ENCODE data around the gene RPL10. TPM values are rescaled to one million over a fixed set of nuclear protein-coding genes. Genes with fewer than 3 reads are reported as not detected.

RPL10 gene
- total and polyA plus RNA-seq, 9 of the 15 experiments (the other 6 are each of a cell fraction or from before 2014, with no cell fraction given): 3,774 to 7,600 (median 5,014) TPM

DNA sequence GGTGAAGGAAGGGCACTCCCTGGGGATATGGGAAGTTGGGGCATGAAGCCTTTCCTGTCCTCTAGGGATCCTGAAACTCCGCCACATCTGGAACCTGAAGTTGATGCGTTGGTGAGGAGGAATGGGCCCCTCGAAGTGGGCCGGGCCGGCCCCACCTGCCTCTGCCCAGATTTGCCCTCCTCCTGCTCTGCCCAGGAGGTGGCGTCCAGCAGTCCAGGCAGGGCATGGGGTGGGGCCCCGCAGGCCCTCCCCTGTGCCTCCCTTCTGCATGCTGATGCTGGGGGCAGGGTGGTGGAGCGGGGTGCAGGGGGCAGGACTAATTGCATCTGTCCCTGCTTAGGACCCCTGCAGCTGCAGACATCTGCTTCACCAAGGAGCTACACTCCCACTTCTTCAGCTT is 15.0 kb downstream of the RPL10 start:
- BruUV-seq (replicated peaks): no TSS peak
- in situ Hi-C loops (cut with MboI): no loop called here
- no peak overlapping the region for H3K4me3 ChIP-seq
- POLR2A ChIA-PET: interaction anchor here (0.6 to 1.4 kb wide), 2 partner anchors 15 to 25 kb away, joined by 3 read pairs; no protein-coding TSS in a partner anchor
- no peak overlapping the region for H3K27ac ChIP-seq (ENCODE audit: extremely low read depth, low read depth, low read length)
- intact Hi-C loops (cut with micrococcal nuclease): no loop called here
- CTCF ChIA-PET (ENCODE audit: low intra/inter-chr PET ratio): no interaction called here
- no peak overlapping the region for H2AFZ ChIP-seq (ENCODE audit: low read depth, low read length)
- H3K9me3 ChIP-seq (replicated peaks; ENCODE audit: control insufficient read depth, insufficient read depth, low read depth, low read length): no peaks in the 10 kb centered on the region
- H3K9me1 ChIP-seq (ENCODE audit: control insufficient read depth, insufficient read depth, low read length): no peaks in the 10 kb centered on the region
- H3K79me2 ChIP-seq (ENCODE audit: control insufficient read depth, insufficient read depth, low read length): peaks cover 25% of the 10 kb centered on the region
- H3K36me3 ChIP-seq (ENCODE audit: control insufficient read depth, insufficient read depth, low read length): peaks cover 7% of the 10 kb centered on the region; the same call in 1 of the 3 replicates
- peaks cover 12 to 46% of the 10 kb centered on the region in 2 experiments; a peak in 4 of 5 replicates for H3K4me1 ChIP-seq (replicated peaks in 1 of 2; ENCODE audit: control insufficient read depth in 2 of 2, insufficient read depth in 2 of 2, low read length in 2 of 2)
- no peak for DNase-seq (ENCODE audit: extremely low read depth in 1 of 4, low spot score in 3 of 4)
- no peak for ATAC-seq
- no peaks in the 10 kb centered on the region for H4K20me1 ChIP-seq (replicated peaks; ENCODE audit: control insufficient read depth, insufficient read depth, low read length)
- no peak for FAIRE-seq
- 89% methylated on average over 5 of the region's 8 CpGs for WGBS (ENCODE audit: insufficient coverage, low coverage, missing lambda C conversion rate)
- peak overlapping the region in 1 of 2 experiments; percentile 45; a peak in 1 of 4 replicates for H3K9ac ChIP-seq (ENCODE audit: insufficient read depth in 1 of 2, low read depth in 2 of 2, low read length in 2 of 2)
- TF ChIP-seq ETV5 (CRISPR knock-in tag; IDR thresholded peaks at IDR 0.05; ENCODE audit: low read depth) (no peak), HDAC1 (IDR thresholded peaks at IDR 0.05) (no peak)
- H3K27me3 ChIP-seq (ENCODE audit: control insufficient read depth in 2 of 2, insufficient read depth in 2 of 2, low read length in 2 of 2): no peaks in the 10 kb centered on the region
- no peak overlapping the region for H3K4me2 ChIP-seq (ENCODE audit: insufficient read depth, low read length)

DNA sequence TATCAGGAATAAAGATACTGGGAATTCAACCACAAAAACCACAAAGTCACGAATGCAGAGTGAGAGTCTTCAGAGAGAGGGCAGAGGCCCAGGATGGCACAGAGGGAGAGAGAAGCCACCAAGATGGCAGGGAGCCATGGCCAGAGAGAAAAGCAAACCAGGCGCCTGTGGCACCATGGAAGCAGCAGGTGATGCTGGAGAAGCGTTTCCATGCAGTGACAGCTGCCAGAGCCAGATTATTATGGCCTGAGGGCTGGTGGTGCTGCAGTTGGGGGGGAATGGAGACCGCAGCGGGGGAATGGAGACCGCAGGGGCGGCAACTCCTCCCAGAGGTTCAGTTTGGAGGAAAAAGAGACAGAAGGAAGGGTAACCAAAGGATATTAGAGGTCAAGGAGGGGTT is 19.0 kb downstream of the RPL10 start:
- Histone ChIP-seq H3K4me2 (ENCODE audit: insufficient read depth, low read length) (no peak overlapping the region), H4K20me1 (replicated peaks; ENCODE audit: control insufficient read depth, insufficient read depth, low read length) (no peaks in the 10 kb centered on the region), H3K36me3 (ENCODE audit: control insufficient read depth, insufficient read depth, low read length) (peaks cover 7% of the 10 kb centered on the region; the same call in 1 of the 3 replicates), H2AFZ (ENCODE audit: low read depth, low read length) (no peak overlapping the region), H3K27me3 (ENCODE audit: control insufficient read depth in 2 of 2, insufficient read depth in 2 of 2, low read length in 2 of 2) (no peaks in the 10 kb centered on the region), H3K27ac (ENCODE audit: extremely low read depth, low read depth, low read length) (no peak overlapping the region), H3K4me3 (no peak overlapping the region), H3K79me2 (ENCODE audit: control insufficient read depth, insufficient read depth, low read length) (peaks cover 3% of the 10 kb centered on the region; the same call in 1 of the 3 replicates), H3K9me3 (replicated peaks; ENCODE audit: control insufficient read depth, insufficient read depth, low read depth, low read length) (no peaks in the 10 kb centered on the region), H3K4me1 (replicated peaks in 1 of 2; ENCODE audit: control insufficient read depth in 2 of 2, insufficient read depth in 2 of 2, low read length in 2 of 2) (peaks cover 3 to 31% of the 10 kb centered on the region in 2 experiments; a peak in 4 of 5 replicates), H3K9me1 (ENCODE audit: control insufficient read depth, insufficient read depth, low read length) (no peaks in the 10 kb centered on the region), H3K9ac (ENCODE audit: insufficient read depth in 1 of 2, low read depth in 2 of 2, low read length in 2 of 2) (peak overlapping the region in 1 of 2 experiments; percentile 64; a peak in 1 of 4 replicates)
- ATAC-seq (peak; percentile 16; the same call in 2 of the 3 replicates), FAIRE-seq (no peak), DNase-seq (ENCODE audit: extremely low read depth in 1 of 4, low spot score in 3 of 4) (no peak)
- WGBS (ENCODE audit: insufficient coverage, low coverage, missing lambda C conversion rate): 23% methylated on average over 7 of the region's 7 CpGs
- intact Hi-C loops (cut with micrococcal nuclease) (no loop called here), in situ Hi-C loops (cut with MboI) (no loop called here)
- TF ChIP-seq RBFOX2 (IDR thresholded peaks at IDR 0.05; ENCODE audit: low read depth, low read length) (0 out of 2 replicates have a peak, but pooled peaks have one; percentile 3), ARID1B (IDR thresholded peaks at IDR 0.05) (no peak), CBX8 (IDR thresholded peaks at IDR 0.05; ENCODE audit: borderline replicate concordance, extremely low read depth, low read depth, low read length, poor library complexity, severe bottlenecking) (no peak), JUN (IDR thresholded peaks at IDR 0.05; ENCODE audit: borderline replicate concordance, low read depth, low read length) (no peak), JUN (CRISPR knock-in tag; IDR thresholded peaks at IDR 0.05; ENCODE audit: borderline replicate concordance) (no peak)
- CTCF ChIA-PET (ENCODE audit: low intra/inter-chr PET ratio): no interaction called here
- BruUV-seq (replicated peaks): no TSS peak
- POLR2A ChIA-PET: interaction anchor here (2.1 to 3.2 kb wide), 2 partner anchors 11 to 19 kb away, joined by 4 to 11 read pairs; partner anchors contain the start of genes ATP6AP1 and RPL10

Measured in K562 (cell line).